Kidney epithelial cell (primary cell): ENCODE measurements around the gene HERC3. TPM values are rescaled to one million over a fixed set of nuclear protein-coding genes. Genes with fewer than 3 reads are reported as not detected.

Source experiments
- DNase-seq: peaks from one replicate; pipeline ENCODE4 v3.0.0-alpha.2; 2010; ENCODE audit warnings: low read depth
- H3K27me3 ChIP-seq: 2 replicates; pipeline ENCODE4 v1.6.0; 2011; ENCODE audit warnings: low read length; ENCODE audit not compliant: control insufficient read depth, insufficient read depth
- H3K36me3 ChIP-seq: 2 replicates; pipeline ENCODE4 v1.5.1; 2011; ENCODE audit warnings: low read length; ENCODE audit not compliant: control insufficient read depth, insufficient read depth
- H3K4me3 ChIP-seq: 2 replicates; pipeline ENCODE4 v1.5.1; 2011; ENCODE audit warnings: low read depth, mild to moderate bottlenecking, control low read depth, low read length
- CTCF ChIP-seq: IDR thresholded peaks from 2 replicates; pipeline ENCODE4 v1.5.1; 2011; ENCODE audit warnings: mild to moderate bottlenecking, moderate library complexity, low read length, control low read depth, inconsistent platforms; ENCODE audit not compliant: insufficient read depth, poor library complexity, severe bottlenecking
- total RNA-seq: library from RNA; depleted of rRNA; stranded (reverse); fragments of >200 nt; gene quantifications from 2 replicates; pipeline ENCODE4 v1.2.3, GENCODE V29; 2015

HERC3 gene
- total RNA-seq, 1 donor from 2014 or later, result 7.2 TPM

DNA sequence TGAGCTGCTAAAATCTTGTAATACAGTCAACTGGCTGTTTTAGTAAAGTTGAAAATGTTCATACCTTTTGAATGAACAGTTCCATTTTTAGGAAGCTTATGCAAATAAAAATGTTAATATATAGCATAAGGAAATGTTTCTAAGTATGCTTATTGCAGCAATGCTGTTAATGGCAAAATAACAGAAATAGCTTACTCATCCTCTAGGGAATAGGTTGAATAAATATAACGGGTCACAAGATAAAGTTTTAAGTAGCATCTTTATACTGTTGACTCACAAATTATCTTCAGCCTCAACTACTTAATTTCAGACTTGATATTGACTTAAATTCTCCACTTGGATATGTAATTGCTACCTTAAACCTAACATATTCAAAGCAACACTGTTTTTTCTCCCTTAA, 27.7 kb downstream of the HERC3 start:
- Histone ChIP-seq H3K4me3 (no peak overlapping the region), H3K27me3 (no peaks in the 10 kb centered on the region), H3K36me3 (no peaks in the 10 kb centered on the region)
- TF ChIP-seq CTCF, result no peak
- no peak for DNase-seq

DNA sequence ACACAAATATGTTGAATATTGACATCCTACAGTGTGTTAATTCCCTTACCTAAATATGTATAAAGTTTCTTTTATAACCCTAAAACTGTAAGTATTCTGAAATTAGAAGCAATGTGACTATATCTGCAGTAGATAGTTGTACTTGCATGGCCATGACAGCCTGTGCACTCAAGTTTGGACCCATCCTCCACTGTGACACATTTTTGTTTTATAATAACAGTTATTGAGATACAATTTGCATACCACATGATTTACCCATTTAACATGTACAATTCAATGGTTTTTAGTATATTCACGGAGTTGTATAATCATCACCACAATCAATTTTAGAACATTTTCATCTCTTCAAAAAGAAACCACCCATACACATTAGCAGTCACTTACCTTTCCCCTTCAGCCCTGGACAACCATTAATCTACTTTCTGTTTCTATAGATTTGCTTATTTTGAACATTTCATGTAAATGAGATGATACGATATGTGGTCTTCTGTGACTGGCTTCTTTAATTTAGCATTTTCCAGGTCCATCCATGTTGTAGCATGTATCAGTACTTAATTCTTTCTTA, 29.6 kb downstream of the HERC3 start:
- no peaks in the 10 kb centered on the region for H3K36me3 ChIP-seq
- no peak for DNase-seq
- no peak for TF ChIP-seq CTCF
- no peak overlapping the region for H3K4me3 ChIP-seq
- H3K27me3 ChIP-seq, result no peaks in the 10 kb centered on the region

- no peak overlapping the region for H3K4me3 ChIP-seq
- TF ChIP-seq CTCF, result no peak
- H3K36me3 ChIP-seq, result no peaks in the 10 kb centered on the region
- DNase-seq, result no peak
- H3K27me3 ChIP-seq, result no peaks in the 10 kb centered on the region
Measured at GRCh38 chr4:88623097-88623496, 30.8 kb downstream of the HERC3 start.

DNA sequence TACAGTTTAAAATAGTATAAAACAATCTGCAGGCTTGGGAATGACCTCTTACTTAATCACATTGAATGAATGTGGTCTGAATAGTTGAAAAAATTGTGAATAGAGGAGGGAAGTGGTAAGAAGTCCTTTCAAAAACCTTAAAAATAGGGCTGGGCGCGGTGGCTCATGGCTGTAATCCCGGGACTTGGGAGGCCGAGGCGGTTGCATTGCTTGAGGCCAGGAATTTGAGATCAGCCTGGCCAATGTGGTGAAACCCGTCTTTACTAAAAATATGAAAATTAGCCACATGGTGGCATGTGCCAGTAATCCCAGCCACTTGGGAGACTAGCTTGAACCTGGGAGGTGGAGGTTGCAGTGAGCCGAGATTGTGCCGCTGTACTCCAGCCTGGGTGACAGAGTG, 36.5 kb downstream of the HERC3 start:
- no peak for TF ChIP-seq CTCF
- Histone ChIP-seq H3K4me3 (no peak overlapping the region), H3K36me3 (no peaks in the 10 kb centered on the region), H3K27me3 (no peaks in the 10 kb centered on the region)
- no peak for DNase-seq

GRCh38 chr4:88629826-88630225, 37.5 kb downstream of the HERC3 start:
- DNase-seq, result no peak
- no peaks in the 10 kb centered on the region for H3K27me3 ChIP-seq
- no peak overlapping the region for H3K4me3 ChIP-seq
- no peak for TF ChIP-seq CTCF
- H3K36me3 ChIP-seq, result no peaks in the 10 kb centered on the region

- TF ChIP-seq CTCF, result no peak
- Histone ChIP-seq H3K4me3 (no peak overlapping the region), H3K36me3 (no peaks in the 10 kb centered on the region), H3K27me3 (no peaks in the 10 kb centered on the region)
- DNase-seq, result no peak
Measured at GRCh38 chr4:88630756-88631155, 38.5 kb downstream of the HERC3 start.
